Astrocyte (in vitro differentiated cells and primary cell): ENCODE measurements around the gene DES. TPM values are rescaled to one million over a fixed set of nuclear protein-coding genes. Genes with fewer than 3 reads are reported as not detected.

Experiments used
- DNase-seq: peaks from one replicate; pipeline ENCODE4 v3.0.0-alpha.2; 2010; ENCODE audit warnings: low read depth
- FAIRE-seq: peaks from 2 replicates; lab custom pipeline; 2011; peaks lifted over from hg19 to GRCh38; lab: Jason Lieb, UNC
- H2AFZ ChIP-seq: 2 replicates; pipeline ENCODE4 v1.6.0; 2012; ENCODE audit warnings: low read depth, low read length, inconsistent platforms
- H3K27ac ChIP-seq: 2 replicates; pipeline ENCODE4 v1.5.1; 2011; ENCODE audit warnings: low read depth, low read length, inconsistent platforms
- H3K27me3 ChIP-seq: 2 replicates; pipeline ENCODE4 v1.6.0; 2011; ENCODE audit warnings: low read length, inconsistent platforms; ENCODE audit not compliant: insufficient read depth
- H3K36me3 ChIP-seq: 2 replicates; pipeline ENCODE4 v1.5.1; 2011; ENCODE audit warnings: low read length, inconsistent platforms; ENCODE audit not compliant: insufficient read depth
- H3K4me1 ChIP-seq: 2 replicates; pipeline ENCODE4 v1.5.1; 2011; ENCODE audit warnings: low read length, inconsistent platforms; ENCODE audit not compliant: insufficient read depth
- H3K4me2 ChIP-seq: 2 replicates; pipeline ENCODE4 v1.6.0; 2012; ENCODE audit warnings: low read length, inconsistent platforms
- H3K4me3 ChIP-seq: 2 replicates; pipeline ENCODE4 v1.5.1; 2011; ENCODE audit warnings: low read depth, mild to moderate bottlenecking, low read length, inconsistent platforms; ENCODE audit not compliant: insufficient read depth
- H3K79me2 ChIP-seq: 2 replicates; pipeline ENCODE4 v1.6.0; 2012; ENCODE audit warnings: mild to moderate bottlenecking, low read length, inconsistent platforms; ENCODE audit not compliant: insufficient read depth
- H3K9ac ChIP-seq: 2 replicates; pipeline ENCODE4 v1.6.0; 2012; ENCODE audit warnings: mild to moderate bottlenecking, low read length, inconsistent platforms
- H3K9me3 ChIP-seq: 2 replicates; pipeline ENCODE4 v1.5.1; 2012; ENCODE audit warnings: low read depth, mild to moderate bottlenecking, low read length, inconsistent platforms; ENCODE audit not compliant: insufficient read depth
- H4K20me1 ChIP-seq: 2 replicates; pipeline ENCODE4 v1.6.0; 2012; ENCODE audit warnings: low read length, inconsistent platforms; ENCODE audit not compliant: insufficient read depth
- H3K27ac Mint-ChIP-seq: one replicate; pipeline ENCODE4 v1.8.0; 2021; ENCODE audit warnings: mild to moderate bottlenecking, mixed read lengths; ENCODE audit not compliant: unreplicated experiment
- H3K27me3 Mint-ChIP-seq: one replicate; pipeline ENCODE4 v1.8.0; 2021; ENCODE audit warnings: low read depth, mixed read lengths; ENCODE audit not compliant: unreplicated experiment
- H3K36me3 Mint-ChIP-seq: one replicate; pipeline ENCODE4 v1.8.0; 2021; ENCODE audit warnings: low read depth, mixed read lengths; ENCODE audit not compliant: unreplicated experiment
- H3K4me1 Mint-ChIP-seq: one replicate; pipeline ENCODE4 v1.8.0; 2021; ENCODE audit warnings: low read depth, mixed read lengths; ENCODE audit not compliant: unreplicated experiment
- H3K4me3 Mint-ChIP-seq: one replicate; pipeline ENCODE4 v1.8.0; 2021; ENCODE audit warnings: mild to moderate bottlenecking, moderate library complexity, mixed read lengths; ENCODE audit not compliant: unreplicated experiment
- H3K9me3 Mint-ChIP-seq: one replicate; pipeline ENCODE4 v1.8.0; 2021; ENCODE audit warnings: mild to moderate bottlenecking, mixed read lengths; ENCODE audit not compliant: unreplicated experiment
- CTCF ChIP-seq: IDR thresholded peaks from 2 replicates; pipeline ENCODE4 v1.5.1; 2011; ENCODE audit warnings: low read depth, mild to moderate bottlenecking, inconsistent platforms, low read length, moderate library complexity; ENCODE audit not compliant: insufficient read depth
- EZH2 ChIP-seq: IDR thresholded peaks from 2 replicates; pipeline ENCODE4 v1.6.1; 2012; ENCODE audit warnings: mild to moderate bottlenecking, low read length, inconsistent platforms; ENCODE audit not compliant: insufficient read depth
- total RNA-seq: library from RNA; stranded (reverse); gene quantifications from 2 replicates; pipeline ENCODE4 v1.2.1, GENCODE V29; 2021

DES gene
- total RNA-seq, 1 donor from 2014 or later: 5.4 TPM

- TF ChIP-seq EZH2 (no peak), CTCF (no peak)
- no peaks in the 10 kb centered on the region for H3K9me3 ChIP-seq
- H3K36me3 ChIP-seq: peaks cover 12% of the 10 kb centered on the region
- peaks cover 14% of the 10 kb centered on the region for H3K4me1 ChIP-seq
- Mint-ChIP-seq H3K27me3 (no peaks in the 10 kb centered on the region), H3K36me3 (peaks cover 31% of the 10 kb centered on the region), H3K9me3 (peaks cover 2% of the 10 kb centered on the region), H3K4me3 (peak overlapping the region; percentile 41), H3K4me1 (no peaks in the 10 kb centered on the region), H3K27ac (no peak overlapping the region)
- H3K27me3 ChIP-seq: no peaks in the 10 kb centered on the region
- H3K4me2 ChIP-seq: no peak overlapping the region
- peaks cover 16% of the 10 kb centered on the region for H4K20me1 ChIP-seq
- DNase-seq: no peak
- peaks cover 11% of the 10 kb centered on the region for H3K79me2 ChIP-seq
- H2AFZ ChIP-seq: no peak overlapping the region
- H3K9ac ChIP-seq: no peak overlapping the region
- no peak overlapping the region for H3K27ac ChIP-seq
- no peak overlapping the region for H3K4me3 ChIP-seq
- no peak for FAIRE-seq
Measured at GRCh38 chr2:219384859-219385258, 33.3 kb upstream of the DES start.

GRCh38 chr2:219385958-219386520 lies 32.1 kb upstream of the DES start:
- Mint-ChIP-seq H3K9me3 (peaks cover 2% of the 10 kb centered on the region), H3K27me3 (no peaks in the 10 kb centered on the region), H3K4me1 (no peaks in the 10 kb centered on the region), H3K4me3 (peak overlapping the region; percentile 96), H3K36me3 (peaks cover 28% of the 10 kb centered on the region), H3K27ac (no peak overlapping the region)
- Histone ChIP-seq H3K79me2 (peaks cover 11% of the 10 kb centered on the region), H3K9me3 (no peaks in the 10 kb centered on the region), H3K4me1 (peaks cover 14% of the 10 kb centered on the region), H3K27me3 (no peaks in the 10 kb centered on the region), H3K27ac (no peak overlapping the region), H3K4me2 (peak overlapping the region; percentile 100), H3K9ac (no peak overlapping the region), H4K20me1 (peaks cover 16% of the 10 kb centered on the region), H3K36me3 (peaks cover 12% of the 10 kb centered on the region), H2AFZ (no peak overlapping the region), H3K4me3 (no peak overlapping the region)
- FAIRE-seq (no peak), DNase-seq (no peak)
- no peak for TF ChIP-seq CTCF
- TF ChIP-seq EZH2: no peak

- H3K27me3 Mint-ChIP-seq: no peaks in the 10 kb centered on the region
- H3K9me3 ChIP-seq: no peaks in the 10 kb centered on the region
- H3K4me2 ChIP-seq: peak overlapping the region; percentile 100
- peaks cover 2% of the 10 kb centered on the region for H3K9me3 Mint-ChIP-seq
- H3K4me3 ChIP-seq: peak overlapping the region; percentile 94
- H3K27ac Mint-ChIP-seq: peak overlapping the region; percentile 98
- H3K36me3 ChIP-seq: peaks cover 12% of the 10 kb centered on the region
- H4K20me1 ChIP-seq: peaks cover 16% of the 10 kb centered on the region
- DNase-seq (no peak), FAIRE-seq (no peak)
- peaks cover 11% of the 10 kb centered on the region for H3K79me2 ChIP-seq
- H3K9ac ChIP-seq: peak overlapping the region; percentile 95
- H3K4me3 Mint-ChIP-seq: peak overlapping the region; percentile 96
- H3K27ac ChIP-seq: peak overlapping the region; percentile 84
- H3K27me3 ChIP-seq: no peaks in the 10 kb centered on the region
- H3K4me1 Mint-ChIP-seq: no peaks in the 10 kb centered on the region
- TF ChIP-seq CTCF (no peak), EZH2 (no peak)
- H2AFZ ChIP-seq: peak overlapping the region; percentile 99
- peaks cover 14% of the 10 kb centered on the region for H3K4me1 ChIP-seq
- peaks cover 25% of the 10 kb centered on the region for H3K36me3 Mint-ChIP-seq
Measured at GRCh38 chr2:219386532-219387280, 31.5 kb upstream of the DES start.
